Peyer's patch (tissue), 4 donors: Measurements from ENCODE around the gene COL11A1.

Source experiments
- CTCF ChIP-seq, 6 experiments: fragments of 450-650 bp in 4 of 6; fragments of 200-600 bp in 2 of 6; sonication (generic) in 1 of 6; IDR thresholded peaks; one replicate each; pipeline ENCODE4 v1.5.1; 2017 to 2019; ENCODE audit warnings: antibody characterized with exemption in 6 of 6, mild to moderate bottlenecking in 3 of 6, moderate library complexity in 1 of 6
- POLR2A ChIP-seq, 2 donors: fragments of 450-650 bp; IDR thresholded peaks; one replicate each; pipeline ENCODE4 v1.5.1; 2017; ENCODE audit warnings: antibody characterized with exemption in 2 of 2, mild to moderate bottlenecking in 2 of 2, moderate library complexity in 2 of 2

GRCh38 chr1:103063921-103064320 lies 44.4 kb downstream of the COL11A1 start:
- no peak for TF ChIP-seq CTCF (IDR thresholded peaks at IDR 0.05)
- TF ChIP-seq POLR2A (IDR thresholded peaks at IDR 0.05) = no peak
